ENCODE measurements around the gene PEX11G. TPM values are rescaled to one million over a fixed set of nuclear protein-coding genes. Genes with fewer than 3 reads are reported as not detected.
A peak's percentile ranks its signal among the peaks of the same experiment; 100 is the strongest.

Gene PEX11G
- total and polyA plus RNA-seq, 9 donors = 0.40 to 6.0 (median 3.7) TPM

- no peak overlapping the region for H3K27ac ChIP-seq
- 37 to 54% (median 42%) methylated on average over 11 of the region's 11 CpGs for WGBS, 3 donors
- H3K4me3 ChIP-seq = no peak overlapping the region
- intact Hi-C loops (cut with DNase I) = no loop called here
- no peaks in the 10 kb centered on the region for H3K9me3 ChIP-seq
- H3K27me3 ChIP-seq = no peaks in the 10 kb centered on the region
- DNase-seq = peak in 2 of 5 donors; percentile 55 to 69
- H3K4me1 ChIP-seq (ENCODE audit: insufficient read depth) = peaks cover 2% of the 10 kb centered on the region
- no peaks in the 10 kb centered on the region for H3K36me3 ChIP-seq
- TF ChIP-seq CTCF (IDR thresholded peaks at IDR 0.05) (no peak), EP300 (IDR thresholded peaks at IDR 0.05) (no peak), POLR2A (IDR thresholded peaks at IDR 0.05) (no peak)
Measured at GRCh38 chr19:7480222-7480969, 8.4 kb downstream of the PEX11G start.

GRCh38 chr19:7478843-7479227 is 10.0 kb downstream of the PEX11G start:
- DNase-seq = no peak
- H3K27me3 ChIP-seq = no peaks in the 10 kb centered on the region
- H3K36me3 ChIP-seq = no peaks in the 10 kb centered on the region
- H3K27ac ChIP-seq = no peak overlapping the region
- peaks cover 2% of the 10 kb centered on the region for H3K4me1 ChIP-seq (ENCODE audit: insufficient read depth)
- H3K4me3 ChIP-seq = no peak overlapping the region
- 84 to 91% (median 90%) methylated on average over 8 to 9 of the region's 9 CpGs for WGBS, 3 donors
- no peak for TF ChIP-seq EP300 (IDR thresholded peaks at IDR 0.05)
- no peaks in the 10 kb centered on the region for H3K9me3 ChIP-seq
- intact Hi-C loops (cut with DNase I) = no loop called here

GRCh38 chr19:7478173-7478842 is 10.5 kb downstream of the PEX11G start:
- Histone ChIP-seq H3K9me3 (no peaks in the 10 kb centered on the region), H3K4me3 (no peak overlapping the region), H3K4me1 (ENCODE audit: insufficient read depth) (peaks cover 2% of the 10 kb centered on the region), H3K27me3 (no peaks in the 10 kb centered on the region), H3K36me3 (no peaks in the 10 kb centered on the region), H3K27ac (no peak overlapping the region)
- WGBS, 3 donors = 54 to 64% (median 56%) methylated on average over 22 to 26 of the region's 26 CpGs
- DNase-seq = no peak
- TF ChIP-seq EP300 (IDR thresholded peaks at IDR 0.05) = no peak
- TF ChIP-seq CTCF (IDR thresholded peaks at IDR 0.05) = no peak
- no peak for TF ChIP-seq POLR2A (IDR thresholded peaks at IDR 0.05)
- intact Hi-C loops (cut with DNase I) = no loop called here

- peaks cover 2% of the 10 kb centered on the region for H3K4me1 ChIP-seq (ENCODE audit: insufficient read depth)
- H3K27me3 ChIP-seq = no peaks in the 10 kb centered on the region
- DNase-seq = no peak
- intact Hi-C loops (cut with DNase I) = no loop called here
- no peaks in the 10 kb centered on the region for H3K36me3 ChIP-seq
- H3K4me3 ChIP-seq = no peak overlapping the region
- TF ChIP-seq CTCF (IDR thresholded peaks at IDR 0.05) (no peak), POLR2A (IDR thresholded peaks at IDR 0.05) (no peak), EP300 (IDR thresholded peaks at IDR 0.05) (no peak)
- H3K9me3 ChIP-seq = no peaks in the 10 kb centered on the region
- no peak overlapping the region for H3K27ac ChIP-seq
- 84 to 90% (median 89%) methylated on average over 10 of the region's 10 CpGs for WGBS, 3 donors
Measured at GRCh38 chr19:7477758-7478157, 11.1 kb downstream of the PEX11G start.
